K562 (cell line): ENCODE data around the gene LY6G6D. TPM values are rescaled to one million over a fixed set of nuclear protein-coding genes. Genes with fewer than 3 reads are reported as not detected.
A peak's percentile ranks its signal among the peaks of the same experiment; 100 is the strongest.

ENCODE experiments used
- DMBX1 ChIP-seq: fragments of 250-450 bp; sonication (Bioruptor Pico); IDR thresholded peaks from 2 replicates; pipeline ENCODE4 v1.8.0; 2022; ENCODE audit warnings: inconsistent platforms, mild to moderate bottlenecking, moderate library complexity, borderline replicate concordance
- ELK1 ChIP-seq: sonication (generic); formaldehyde crosslinking; IDR thresholded peaks from 2 replicates; pipeline ENCODE4 v1.8.1; 2022; ENCODE audit warnings: missing genetic modification reagents
- ETS2 ChIP-seq: IDR thresholded peaks from 2 replicates; pipeline ENCODE4 v1.6.1; 2016; ENCODE audit warnings: borderline replicate concordance, missing genetic modification characterization, mild to moderate bottlenecking, moderate library complexity, missing compliant biosample characterization; ENCODE audit not compliant: poor library complexity, severe bottlenecking
- FOXK2 ChIP-seq, 2 experiments: fragments of 450-650 bp; IDR thresholded peaks in 1 of 2; conservative IDR thresholded peaks in 1 of 2; 2 replicates each; pipeline ENCODE4 v1.6.1; 2016; ENCODE audit warnings: low read depth in 2 of 2, mild to moderate bottlenecking in 1 of 2
- GATAD2B ChIP-seq: fragments of 450-650 bp; IDR thresholded peaks from 2 replicates; pipeline ENCODE4 v1.6.1; 2017; ENCODE audit warnings: mild to moderate bottlenecking, borderline replicate concordance
- HLTF ChIP-seq: fragments of 450-650 bp; IDR thresholded peaks from 2 replicates; pipeline ENCODE4 v1.6.1; 2016
- HMG20B ChIP-seq: fragments of 250-450 bp; sonication (Bioruptor Pico); IDR thresholded peaks from 2 replicates; pipeline ENCODE4 v1.5.0; 2021; ENCODE audit warnings: mild to moderate bottlenecking
- KDM1A ChIP-seq, 2 experiments: fragments of 450-650 bp; IDR thresholded peaks; 2 replicates each; pipeline ENCODE4 v1.6.1; 2016; ENCODE audit warnings: mild to moderate bottlenecking in 2 of 2
- LARP7 ChIP-seq: fragments of 450-650 bp; IDR thresholded peaks from 2 replicates; pipeline ENCODE4 v1.6.1; 2016
- LCOR ChIP-seq: sonication (generic); formaldehyde crosslinking; IDR thresholded peaks from 2 replicates; pipeline ENCODE4 v1.8.0; 2022; ENCODE audit warnings: mild to moderate bottlenecking, missing genetic modification reagents
- MLLT1 ChIP-seq, 2 experiments: fragments of 450-650 bp; IDR thresholded peaks; 2 replicates each; pipeline ENCODE4 v1.6.1; 2016
- MYNN ChIP-seq, 2 experiments: sonication (generic); formaldehyde crosslinking in 1 of 2; IDR thresholded peaks; 2 replicates each; pipeline versions ENCODE4 v1.5.0 to v1.6.1; 2016 to 2020; ENCODE audit warnings: antibody characterized with exemption in 1 of 2, missing genetic modification reagents in 1 of 2
- NFIC ChIP-seq: fragments of 450-650 bp; IDR thresholded peaks from 2 replicates; pipeline ENCODE4 v1.6.1; 2017; ENCODE audit warnings: mild to moderate bottlenecking, inconsistent platforms
- NONO ChIP-seq, 2 experiments: fragments of 200-400 bp in 1 of 2; fragments of 450-650 bp in 1 of 2; formaldehyde crosslinking in 1 of 2; IDR thresholded peaks; 2 replicates each; pipeline ENCODE4 v1.6.1; 2017; ENCODE audit warnings: low read depth in 2 of 2, mild to moderate bottlenecking in 2 of 2, moderate library complexity in 2 of 2, low read length in 1 of 2
- RB1 ChIP-seq: fragments of 450-650 bp; IDR thresholded peaks from 2 replicates; pipeline ENCODE4 v1.6.1; 2017; ENCODE audit warnings: low read depth, mild to moderate bottlenecking
- SPI1 ChIP-seq: IDR thresholded peaks from 2 replicates; pipeline ENCODE4 v1.6.1; 2011; ENCODE audit warnings: low read depth, low read length, control low read depth, borderline replicate concordance
- XRCC5 ChIP-seq: fragments of 200-400 bp; formaldehyde crosslinking; IDR thresholded peaks from 2 replicates; pipeline ENCODE4 v1.6.1; 2017; ENCODE audit warnings: low read depth, mild to moderate bottlenecking, low read length
- ZBED1 ChIP-seq: IDR thresholded peaks from 2 replicates; pipeline ENCODE4 v1.6.1; 2014
- ZBTB12 ChIP-seq: fragments of 250-450 bp; sonication (Bioruptor Pico); IDR thresholded peaks from 2 replicates; pipeline ENCODE4 v1.4.0; 2020
- ZC3H4 ChIP-seq: sonication (generic); formaldehyde crosslinking; IDR thresholded peaks from 2 replicates; pipeline ENCODE4 v1.9.0; 2021; ENCODE audit warnings: missing genetic modification reagents, borderline replicate concordance
- ZNF586 ChIP-seq: fragments of 450-650 bp; formaldehyde crosslinking; conservative IDR thresholded peaks from 2 replicates; pipeline ENCODE4 v1.4.0; 2020; ENCODE audit warnings: mild to moderate bottlenecking, moderate library complexity
- ZNF76 ChIP-seq: fragments of 250-450 bp; sonication (Bioruptor Pico); IDR thresholded peaks from 2 replicates; pipeline ENCODE4 v1.4.0; 2020; ENCODE audit warnings: mild to moderate bottlenecking, moderate library complexity, borderline replicate concordance
- polyA plus RNA-seq, 8 experiments: library from polyadenylated mRNA; depleted of rRNA in 4 of 8; stranded (reverse) in 5 of 8; unstranded in 3 of 8; fragments of >200 nt; fragmentation: Nextera tagmentation in 2 of 8; fragmentation: Illumina TruSeq in 1 of 8; extraction: Ambion mirVana in 2 of 8; extraction: Trizol in 1 of 8; gene quantifications; 2 replicates each; pipeline versions ENCODE4 v1.2.1 to v1.2.3, GENCODE V29; 2011 to 2014; ENCODE audit warnings: inconsistent platforms in 1 of 8, missing spikeins in 1 of 8
- total RNA-seq, 7 experiments: library from RNA; depleted of rRNA in 6 of 7; stranded (reverse); fragments of >200 nt in 6 of 7; fragmentation: Illumina TruSeq in 2 of 7; extraction: Trizol in 2 of 7; gene quantifications; 2 replicates each; pipeline versions ENCODE4 v1.2.1 to v1.2.3, GENCODE V29; 2011 to 2021; ENCODE audit warnings: low replicate concordance in 1 of 7

Gene LY6G6D
- total and polyA plus RNA-seq, 9 of the 15 experiments (the other 6 are each of a cell fraction or from before 2014, with no cell fraction given): 0.30 to 0.38 TPM; not detected in 7

GRCh38 chr6:31729979-31730630 is 15.0 kb downstream of the LY6G6D start (continued):
- TF ChIP-seq NFIC (no peak), ZNF76 (peak; percentile 65; the same call in 1 of the 2 replicates), LCOR (CRISPR knock-in tag) (no peak), ZBTB12 (peak; percentile 68), HMG20B (CRISPR knock-in tag) (peak; percentile 99), ZC3H4 (no peak), ELK1 (CRISPR knock-in tag) (no peak), HLTF (peak; percentile 92), DMBX1 (CRISPR knock-in tag) (peak; percentile 79), NONO (IDR thresholded peaks at IDR 0.05; ENCODE audit: low read depth in 2 of 2, low read length in 1 of 2) (no peak), ETS2 (no peak), SPI1 (no peak), RB1 (no peak), FOXK2 (conservative IDR thresholded peaks at IDR 0.05 in 1 of 2, IDR thresholded peaks at IDR 0.05 in 1 of 2; ENCODE audit: low read depth in 2 of 2) (no peak), ZBED1 (no peak), MLLT1 (IDR thresholded peaks at IDR 0.05) (no peak), MYNN (IDR thresholded peaks at IDR 0.05) (no peak), MYNN (CRISPR knock-in tag; IDR thresholded peaks at IDR 0.05) (no peak), GATAD2B (no peak), XRCC5 (no peak), LARP7 (peak; percentile 63; the same call in 1 of the 2 replicates), KDM1A (IDR thresholded peaks at IDR 0.05) (no peak), ZNF586 (CRISPR knock-in tag) (peak; percentile 98)
